HFFc6 (cell line): ENCODE results near the gene MAN2A1. TPM values are rescaled to one million over a fixed set of nuclear protein-coding genes. Genes with fewer than 3 reads are reported as not detected.

Experiments
- DNase-seq: peaks from one replicate; pipeline ENCODE4 v3.0.0-alpha.2; 2018
- H3K27ac Mint-ChIP-seq: 2 replicates; pipeline ENCODE4 v1.8.0; 2020; ENCODE audit warnings: mild to moderate bottlenecking, mixed read lengths
- H3K27me3 Mint-ChIP-seq: 2 replicates; pipeline ENCODE4 v1.8.0; 2021; ENCODE audit warnings: mild to moderate bottlenecking, moderate library complexity, mixed read lengths; ENCODE audit not compliant: insufficient read depth
- H3K36me3 Mint-ChIP-seq: 2 replicates; pipeline ENCODE4 v1.8.0; 2021; ENCODE audit warnings: low read depth, mixed read lengths
- H3K4me1 Mint-ChIP-seq: 2 replicates; pipeline ENCODE4 v1.8.0; 2020; ENCODE audit warnings: low read depth, mixed read lengths
- H3K4me3 Mint-ChIP-seq: 2 replicates; pipeline ENCODE4 v1.8.0; 2020; ENCODE audit warnings: mild to moderate bottlenecking, moderate library complexity, mixed read lengths
- H3K9me3 Mint-ChIP-seq: 2 replicates; pipeline ENCODE4 v1.8.0; 2020; ENCODE audit warnings: mild to moderate bottlenecking, mixed read lengths
- CTCF ChIP-seq: fragments of 200-600 bp; sonication (generic); IDR thresholded peaks from 2 replicates; pipeline ENCODE4 v1.5.0; 2021; ENCODE audit warnings: antibody characterized with exemption, mild to moderate bottlenecking
- total RNA-seq, 6 experiments: library from RNA; stranded (reverse); fragmentation: NEBNext Ultra II Directional; extraction: Animal tissue kit (Norgen Biotek cat#: 25700); gene quantifications; 2 replicates in 1 of 6; 3 replicates in 5 of 6; pipeline ENCODE4 v1.2.3, GENCODE V29; 2021

The MAN2A1 gene
- total RNA-seq, 6 experiments from 2014 or later: 29.1 to 47.7 (median 39.0) TPM

- peaks cover 40% of the 10 kb centered on the region for H3K36me3 Mint-ChIP-seq
- no peak for TF ChIP-seq CTCF
- no peak overlapping the region for H3K27ac Mint-ChIP-seq
- no peak for DNase-seq
- no peaks in the 10 kb centered on the region for H3K27me3 Mint-ChIP-seq
- H3K9me3 Mint-ChIP-seq: no peaks in the 10 kb centered on the region
- peaks cover 37% of the 10 kb centered on the region for H3K4me1 Mint-ChIP-seq
- H3K4me3 Mint-ChIP-seq: no peak overlapping the region
Measured at GRCh38 chr5:109849478-109850088, 159.9 kb downstream of the MAN2A1 start.

GRCh38 chr5:109852371-109853155 is 162.8 kb downstream of the MAN2A1 start:
- peak; percentile 66 for DNase-seq
- peak overlapping the region; percentile 21; the same call in 1 of the 2 replicates for H3K4me3 Mint-ChIP-seq
- peak overlapping the region; percentile 80 for H3K27ac Mint-ChIP-seq
- H3K4me1 Mint-ChIP-seq: peaks cover 47% of the 10 kb centered on the region
- H3K9me3 Mint-ChIP-seq: no peaks in the 10 kb centered on the region
- H3K27me3 Mint-ChIP-seq: no peaks in the 10 kb centered on the region
- TF ChIP-seq CTCF: no peak
- peaks cover 42% of the 10 kb centered on the region for H3K36me3 Mint-ChIP-seq

- Mint-ChIP-seq H3K27ac (peak overlapping the region; percentile 80), H3K9me3 (no peaks in the 10 kb centered on the region)
- peak; percentile 31 for DNase-seq
Measured at GRCh38 chr5:109853377-109853776, 163.7 kb downstream of the MAN2A1 start.

GRCh38 chr5:109855056-109855455 is 165.3 kb downstream of the MAN2A1 start:
- H3K27ac Mint-ChIP-seq: no peak overlapping the region
- peaks cover 26% of the 10 kb centered on the region for H3K36me3 Mint-ChIP-seq
- H3K9me3 Mint-ChIP-seq: no peaks in the 10 kb centered on the region
- peak; percentile 39 for DNase-seq
- no peaks in the 10 kb centered on the region for H3K27me3 Mint-ChIP-seq
- peaks cover 52% of the 10 kb centered on the region for H3K4me1 Mint-ChIP-seq
- H3K4me3 Mint-ChIP-seq: no peak overlapping the region
- no peak for TF ChIP-seq CTCF

More at GRCh38 chr5:109853377-109853776, 163.7 kb downstream of the MAN2A1 start:
- TF ChIP-seq CTCF: no peak
- Mint-ChIP-seq H3K4me3 (no peak overlapping the region), H3K36me3 (peaks cover 43% of the 10 kb centered on the region), H3K4me1 (peaks cover 47% of the 10 kb centered on the region), H3K27me3 (no peaks in the 10 kb centered on the region)

- DNase-seq: no peak
- Mint-ChIP-seq H3K27ac (no peak overlapping the region), H3K27me3 (no peaks in the 10 kb centered on the region), H3K4me1 (peaks cover 40% of the 10 kb centered on the region), H3K4me3 (no peak overlapping the region), H3K36me3 (peaks cover 21% of the 10 kb centered on the region), H3K9me3 (no peaks in the 10 kb centered on the region)
- no peak for TF ChIP-seq CTCF
Measured at GRCh38 chr5:109857405-109858031, 167.8 kb downstream of the MAN2A1 start.
